H1 (cell line): ENCODE measurements around the gene ITPKB. TPM values are rescaled to one million over a fixed set of nuclear protein-coding genes. Genes with fewer than 3 reads are reported as not detected.

Source experiments
- CTCF ChIA-PET: fragments of 300-600 bp; sonication (Branson Sonifier 250); formaldehyde crosslinking; loops from one replicate; lab custom pipeline; 2021; ENCODE audit not compliant: partially characterized antibody; lab: Charles Lee
- POLR2A ChIA-PET: fragments of 300-600 bp; sonication (Branson Sonifier 250); formaldehyde crosslinking; loops from one replicate; lab custom pipeline; 2021; ENCODE audit warnings: inconsistent platforms; ENCODE audit not compliant: partially characterized antibody; lab: Charles Lee
- DNase-seq, 2 experiments: peaks; one replicate each; pipeline versions ENCODE4 v3.0.0 to v3.0.0-alpha.2; 2010 to 2022; ENCODE audit warnings: low spot score in 2 of 2, low read depth in 1 of 2, mixed read lengths in 1 of 2
- FAIRE-seq: peaks from 2 replicates; lab custom pipeline; 2011; peaks lifted over from hg19 to GRCh38; lab: Jason Lieb, UNC
- H2AFZ ChIP-seq: 2 replicates; pipeline ENCODE4 v1.8.1; 2012; ENCODE audit warnings: low read length, inconsistent platforms
- H2AK5ac ChIP-seq: 2 replicates; pipeline ENCODE4 v1.6.1; 2013; ENCODE audit warnings: low read depth, low read length
- H2BK120ac ChIP-seq: replicated peaks from 2 replicates; pipeline ENCODE3; 2013; ENCODE audit warnings: low read depth, low read length, inconsistent platforms
- H2BK12ac ChIP-seq: 2 replicates; pipeline ENCODE4 v1.6.1; 2013; ENCODE audit warnings: low read depth, low read length
- H2BK15ac ChIP-seq: 2 replicates; pipeline ENCODE4 v1.6.1; 2013; ENCODE audit warnings: low read length
- H2BK20ac ChIP-seq: 2 replicates; pipeline ENCODE4 v1.6.1; 2013; ENCODE audit warnings: low read length
- H2BK5ac ChIP-seq: 2 replicates; pipeline ENCODE4 v1.6.1; 2013; ENCODE audit warnings: low read depth, low read length
- H3K14ac ChIP-seq: 2 replicates; pipeline ENCODE4 v1.6.1; 2013; ENCODE audit warnings: inconsistent platforms; ENCODE audit not compliant: insufficient read length
- H3K18ac ChIP-seq: 2 replicates; pipeline ENCODE4 v1.6.1; 2013; ENCODE audit warnings: low read length; ENCODE audit errors: extremely low read depth
- H3K23ac ChIP-seq: 2 replicates; pipeline ENCODE4 v1.6.1; 2013; ENCODE audit warnings: inconsistent platforms; ENCODE audit not compliant: insufficient read length
- H3K23me2 ChIP-seq: 2 replicates; pipeline ENCODE4 v1.6.1; 2013; ENCODE audit warnings: low read depth, low read length
- H3K27ac ChIP-seq: 2 replicates; pipeline ENCODE4 v1.6.1; 2011; ENCODE audit warnings: low read depth, low read length, inconsistent platforms
- H3K27me3 ChIP-seq, 4 experiments: replicated peaks in 1 of 4; 1 replicate in 1 of 4; 2 replicates in 3 of 4; pipeline versions ENCODE4 v1.6.1 to v1.8.1; 2011 to 2013; ENCODE audit warnings: low read length in 3 of 4, mild to moderate bottlenecking in 3 of 4, inconsistent platforms in 2 of 4, mixed read lengths in 2 of 4, moderate library complexity in 1 of 4; ENCODE audit not compliant: control insufficient read depth in 3 of 4, insufficient read depth in 3 of 4; ENCODE audit errors: extremely low read depth in 1 of 4
- H3K36me3 ChIP-seq, 4 experiments: 2 replicates each; pipeline versions ENCODE4 v1.6.1 to v1.8.1; 2011 to 2013; ENCODE audit warnings: mild to moderate bottlenecking in 4 of 4, low read length in 3 of 4, moderate library complexity in 2 of 4, control low read depth in 1 of 4, inconsistent platforms in 1 of 4; ENCODE audit not compliant: insufficient read depth in 4 of 4, control insufficient read depth in 2 of 4
- H3K4ac ChIP-seq: replicated peaks from 2 replicates; pipeline ENCODE3; 2013; ENCODE audit warnings: low read length, low read depth, mixed read lengths, inconsistent platforms; ENCODE audit not compliant: insufficient read length
- H3K4me1 ChIP-seq, 4 experiments: replicated peaks in 1 of 4; 1 replicate in 1 of 4; 2 replicates in 3 of 4; pipeline versions ENCODE4 v1.6.1 to v1.8.1; 2011 to 2013; ENCODE audit warnings: low read length in 3 of 4, inconsistent platforms in 2 of 4, mixed read lengths in 1 of 4; ENCODE audit not compliant: insufficient read depth in 4 of 4, control insufficient read depth in 3 of 4
- H3K4me2 ChIP-seq, 2 experiments: 2 replicates each; pipeline versions ENCODE4 v1.6.1 to v1.8.1; 2011 to 2013; ENCODE audit warnings: low read depth in 2 of 2, low read length in 2 of 2, control low read depth in 1 of 2, inconsistent platforms in 1 of 2, mild to moderate bottlenecking in 1 of 2; ENCODE audit not compliant: insufficient read depth in 1 of 2
- H3K4me3 ChIP-seq, 4 experiments: fragments of 200-600, 300-600 bp in 1 of 4; sonication (generic), shearing (Covaris generic), sonication (Bioruptor Twin) in 1 of 4; 2 replicates each; pipeline versions ENCODE4 v1.5.1 to v1.8.1; 2011 to 2016; ENCODE audit warnings: low read length in 4 of 4, low read depth in 3 of 4, control low read depth in 2 of 4, inconsistent platforms in 2 of 4, mild to moderate bottlenecking in 2 of 4, mixed read lengths in 1 of 4, moderate library complexity in 1 of 4; ENCODE audit not compliant: insufficient read depth in 2 of 4; ENCODE audit errors: extremely low read depth in 1 of 4
- H3K56ac ChIP-seq: replicated peaks from 2 replicates; pipeline ENCODE3; 2013; ENCODE audit warnings: low read depth, mild to moderate bottlenecking, mixed read lengths, low read length, inconsistent platforms; ENCODE audit not compliant: insufficient read length
- H3K79me1 ChIP-seq: 2 replicates; pipeline ENCODE4 v1.6.1; 2013; ENCODE audit warnings: low read depth, low read length, control low read depth
- H3K79me2 ChIP-seq, 2 experiments: 2 replicates each; pipeline versions ENCODE4 v1.6.1 to v1.8.1; 2012 to 2013; ENCODE audit warnings: low read length in 2 of 2, mild to moderate bottlenecking in 2 of 2, inconsistent platforms in 1 of 2; ENCODE audit not compliant: insufficient read depth in 2 of 2, control insufficient read depth in 1 of 2
- H3K9ac ChIP-seq, 4 experiments: replicated peaks in 1 of 4; 1 replicate in 1 of 4; 2 replicates in 3 of 4; pipeline versions ENCODE4 v1.6.1 to v1.8.1; 2011 to 2013; ENCODE audit warnings: low read depth in 3 of 4, low read length in 3 of 4, control low read depth in 2 of 4, mild to moderate bottlenecking in 2 of 4, moderate library complexity in 2 of 4, inconsistent platforms in 1 of 4; ENCODE audit errors: extremely low read depth in 1 of 4
- H3K9me3 ChIP-seq, 2 experiments: 2 replicates each; pipeline versions ENCODE4 v1.6.1 to v1.8.1; 2012 to 2013; ENCODE audit warnings: mild to moderate bottlenecking in 2 of 2, moderate library complexity in 2 of 2, control low read depth in 1 of 2, inconsistent platforms in 1 of 2, low read depth in 1 of 2, low read length in 1 of 2, mixed read lengths in 1 of 2; ENCODE audit not compliant: insufficient read depth in 2 of 2
- H4K20me1 ChIP-seq, 2 experiments: replicated peaks in 1 of 2; 2 replicates each; pipeline versions ENCODE3 to v1.8.1; 2011 to 2013; ENCODE audit warnings: inconsistent platforms in 2 of 2, low read length in 2 of 2, mild to moderate bottlenecking in 1 of 2; ENCODE audit not compliant: insufficient read depth in 2 of 2, control insufficient read depth in 1 of 2
- H4K5ac ChIP-seq: 2 replicates; pipeline ENCODE4 v1.6.1; 2013; ENCODE audit warnings: low read length, low read depth, mixed read lengths, inconsistent platforms; ENCODE audit not compliant: insufficient read length
- H4K8ac ChIP-seq: 2 replicates; pipeline ENCODE4 v1.8.0; 2013; ENCODE audit warnings: mild to moderate bottlenecking, moderate library complexity, low read length, inconsistent platforms; ENCODE audit not compliant: insufficient read depth; ENCODE audit errors: extremely low read depth
- H4K91ac ChIP-seq: replicated peaks from 2 replicates; pipeline ENCODE3; 2013; ENCODE audit warnings: low read length, mixed read lengths, inconsistent platforms; ENCODE audit not compliant: insufficient read length
- ASH2L ChIP-seq: fragments of 200-600, 300-600 bp; sonication (generic); IDR thresholded peaks from one replicate; pipeline ENCODE4 v1.7.1; 2017; ENCODE audit warnings: low read length
- BCL11A ChIP-seq, 2 experiments: IDR thresholded peaks; one replicate each; pipeline ENCODE4 v1.6.1; 2011; ENCODE audit warnings: low read depth in 2 of 2, low read length in 2 of 2, mild to moderate bottlenecking in 2 of 2
- CTBP2 ChIP-seq: IDR thresholded peaks from 2 replicates; pipeline ENCODE4 v1.7.0; 2011; ENCODE audit warnings: borderline replicate concordance, mild to moderate bottlenecking, moderate library complexity, mixed read lengths, low read length; ENCODE audit not compliant: insufficient read depth, insufficient read length
- EZH2 ChIP-seq: fragments of 200-600 bp; sonication (generic); IDR thresholded peaks from 2 replicates; pipeline ENCODE4 v1.7.1; 2012; ENCODE audit warnings: low read depth, mild to moderate bottlenecking, moderate library complexity, low read length, inconsistent platforms; ENCODE audit not compliant: severe bottlenecking
- GTF2F1 ChIP-seq: IDR thresholded peaks from 2 replicates; pipeline ENCODE4 v1.6.1; 2012; ENCODE audit warnings: low read depth, low read length, improper control_type of control experiment, borderline replicate concordance
- MAX ChIP-seq: IDR thresholded peaks from 2 replicates; pipeline ENCODE4 v1.6.1; 2012; ENCODE audit warnings: inconsistent platforms
- POLR2A ChIP-seq, 2 experiments: IDR thresholded peaks; 1 replicate in 1 of 2; 2 replicates in 1 of 2; pipeline ENCODE4 v1.6.1; 2011; ENCODE audit warnings: low read depth in 2 of 2, low read length in 2 of 2, mild to moderate bottlenecking in 2 of 2; ENCODE audit errors: control extremely low read depth in 1 of 2
- RBBP5 ChIP-seq: IDR thresholded peaks from 2 replicates; pipeline ENCODE4 v1.7.1; 2012; ENCODE audit warnings: low read depth, mild to moderate bottlenecking, inconsistent platforms, low read length, moderate library complexity, borderline replicate concordance
- SIX5 ChIP-seq: IDR thresholded peaks from 2 replicates; pipeline ENCODE4 v1.6.1; 2011; ENCODE audit warnings: mild to moderate bottlenecking, low read depth, low read length
- SP1 ChIP-seq: IDR thresholded peaks from 2 replicates; pipeline ENCODE4 v1.6.1; 2011; ENCODE audit warnings: low read depth, low read length
- TBP ChIP-seq: IDR thresholded peaks from 2 replicates; pipeline ENCODE4 v1.6.1; 2011; ENCODE audit warnings: low read depth, low read length, improper control_type of control experiment
- WGBS, 2 experiments: shearing (Covaris generic) in 1 of 2; methylation state at CpG; one replicate each; pipeline versions ENCODE4 v1.1.6 to v1.1.7; 2013 to 2015; ENCODE audit warnings: low lambda C conversion rate in 2 of 2, mixed read lengths in 2 of 2, inconsistent platforms in 1 of 2, low coverage in 1 of 2, missing lambda C conversion rate in 1 of 2; ENCODE audit not compliant: insufficient replicate concordance in 2 of 2, insufficient coverage in 1 of 2, insufficient read length in 1 of 2; ENCODE audit errors: extremely low coverage in 1 of 2, missing lambda C conversion rate in 1 of 2; 5-methylcytosine and 5-hydroxymethylcytosine counted together
- polyA plus RNA-seq, 7 experiments: library from polyadenylated mRNA; depleted of rRNA in 3 of 7; stranded (reverse) in 5 of 7; unstranded in 2 of 7; fragments of >200 nt in 5 of 7; fragments of 200-250 nt in 2 of 7; gene quantifications; 1 replicate in 5 of 7; 2 replicates in 1 of 7; 4 replicates in 1 of 7; pipeline versions ENCODE4 v1.2.1 to v1.2.3, GENCODE V29; 2011 to 2013; ENCODE audit warnings: missing spikeins in 2 of 7, mixed read lengths in 2 of 7
- total RNA-seq: library from RNA; stranded (reverse); fragmentation: NEBNext Ultra II Directional; extraction: Animal tissue kit (Norgen Biotek cat#: 25700); gene quantifications from 2 replicates; pipeline ENCODE4 v1.2.1, GENCODE V29; 2021

The ITPKB gene
- total and polyA plus RNA-seq, 2 of the 8 experiments (the other 6 are each of a cell fraction or from before 2014, with no cell fraction given), result 1.7 to 4.8 TPM

DNA sequence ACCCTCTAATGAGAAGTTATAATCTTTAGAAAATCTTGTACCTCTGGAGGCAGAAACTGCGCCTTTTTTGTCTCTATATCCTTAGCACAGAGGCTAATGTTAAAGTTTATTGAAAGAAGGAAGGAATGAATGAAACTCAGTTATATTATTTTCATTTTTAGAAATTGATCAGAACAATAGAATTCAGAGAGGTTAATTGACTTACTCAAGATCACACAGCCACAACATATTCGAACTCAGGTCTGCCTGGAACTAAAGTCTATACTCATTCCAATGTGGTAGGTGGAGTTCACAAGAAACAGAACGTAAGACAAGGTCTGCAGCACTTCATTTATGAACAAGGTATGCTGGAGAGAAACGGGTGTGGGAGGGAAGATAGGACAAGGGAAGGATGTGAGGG lies 23.0 kb upstream of the ITPKB start:
- Histone ChIP-seq H4K20me1 (no peaks in the 10 kb centered on the region), H2BK5ac (no peak overlapping the region), H2BK12ac (no peak overlapping the region), H4K8ac (no peak overlapping the region), H3K27ac (no peak overlapping the region), H2AK5ac (no peak overlapping the region), H2BK120ac (no peak overlapping the region), H3K56ac (no peak overlapping the region), H3K9ac (no peak overlapping the region), H3K4me2 (no peak overlapping the region), H3K79me2 (no peaks in the 10 kb centered on the region), H3K23me2 (no peaks in the 10 kb centered on the region; the same call in 1 of the 2 replicates), H3K14ac (no peak overlapping the region), H3K27me3 (no peaks in the 10 kb centered on the region), H4K91ac (no peak overlapping the region), H3K18ac (no peak overlapping the region), H2BK20ac (no peak overlapping the region), H3K9me3 (no peaks in the 10 kb centered on the region), H3K23ac (no peak overlapping the region), H4K5ac (no peak overlapping the region), H3K4ac (no peak overlapping the region), H3K79me1 (no peaks in the 10 kb centered on the region), H2BK15ac (no peak overlapping the region), H3K4me1 (peaks cover 2 to 13% (median 6%) of the 10 kb centered on the region in 4 experiments; a peak in 6 of 7 replicates), H3K4me3 (no peak overlapping the region), H2AFZ (no peak overlapping the region), H3K36me3 (no peaks in the 10 kb centered on the region)
- POLR2A ChIA-PET, result interaction anchor here (1.3 kb wide), 1 partner anchor 68 kb away, joined by 3 read pairs; no protein-coding TSS in a partner anchor
- CTCF ChIA-PET, result interaction anchor here (0.9 to 2.2 kb wide), 6 partner anchors 10 to 100 kb away, joined by 3 to 13 read pairs (median 4); no protein-coding TSS in a partner anchor
- DNase-seq (no peak), FAIRE-seq (no peak)
- WGBS, 2 experiments, result 84% methylated on average over 4 of the region's 4 CpGs; no CpG with 5 or more reads in 1 of the 2 experiments
- TF ChIP-seq CTBP2, result no peak
- TF ChIP-seq BCL11A (IDR thresholded peaks at IDR 0.05; ENCODE audit: low read depth in 2 of 2, low read length in 2 of 2), result no peak
- TF ChIP-seq TBP, result no peak
- no peak for TF ChIP-seq MAX
- TF ChIP-seq POLR2A (IDR thresholded peaks at IDR 0.05; ENCODE audit: control extremely low read depth in 1 of 2, low read depth in 2 of 2, low read length in 2 of 2), result no peak
- TF ChIP-seq ASH2L, result no peak
- no peak for TF ChIP-seq RBBP5
- TF ChIP-seq EZH2, result no peak
- TF ChIP-seq SIX5, result no peak
- no peak for TF ChIP-seq SP1
- no peak for TF ChIP-seq GTF2F1
